HG03097 (cell line): ENCODE measurements around the gene CBX2.
"Not testable (repeated sequence)": the region's sequence is repeated elsewhere in the genome, so short reads cannot be mapped to it uniquely, and the experiment has no call there.

Experiments used
- ATAC-seq: cut with Tn5 transposase; IDR thresholded peaks from one replicate; pipeline ENCODE4 v1.9.1; 2021; ENCODE audit not compliant: unreplicated experiment, low FRiP score

The CBX2 gene

GRCh38 chr17:79742951-79743476, 34.9 kb upstream of the CBX2 start:
- ATAC-seq: no peak

GRCh38 chr17:79743614-79744013, 34.3 kb upstream of the CBX2 start:
- no peak for ATAC-seq

GRCh38 chr17:79745641-79746105, 32.3 kb upstream of the CBX2 start:
- ATAC-seq: no peak

GRCh38 chr17:79746889-79747507, 30.9 kb upstream of the CBX2 start:
- ATAC-seq: no peak

- no peak for ATAC-seq
These were observed 30.2 kb upstream of the CBX2 start for GRCh38 chr17:79747508-79748294.

- ATAC-seq: no peak
These were observed 29.5 kb upstream of the CBX2 start for GRCh38 chr17:79748295-79749099.

- no peak for ATAC-seq
These were observed 28.7 kb upstream of the CBX2 start for GRCh38 chr17:79749156-79749815.

GRCh38 chr17:79749958-79750357, 28.0 kb upstream of the CBX2 start:
- ATAC-seq: no peak

GRCh38 chr17:79750650-79751545, 27.1 kb upstream of the CBX2 start:
- ATAC-seq: no peak

- ATAC-seq: no peak
These were observed 25.8 kb upstream of the CBX2 start for GRCh38 chr17:79752175-79752574.

GRCh38 chr17:79754370-79754769, 23.6 kb upstream of the CBX2 start:
- no peak for ATAC-seq

- ATAC-seq: not testable (repeated sequence)
These were observed 23.0 kb upstream of the CBX2 start for GRCh38 chr17:79754903-79755302.

- ATAC-seq: no peak
These were observed 22.4 kb upstream of the CBX2 start for GRCh38 chr17:79755591-79755990.

- no peak for ATAC-seq
These were observed 20.7 kb upstream of the CBX2 start for GRCh38 chr17:79757140-79757745.

- ATAC-seq: no peak
These were observed 19.7 kb upstream of the CBX2 start for GRCh38 chr17:79758271-79758670.

- ATAC-seq: no peak
These were observed 17.6 kb upstream of the CBX2 start for GRCh38 chr17:79760197-79760906.

- ATAC-seq: no peak
These were observed 15.9 kb upstream of the CBX2 start for GRCh38 chr17:79761894-79762589.

- ATAC-seq: no peak
These were observed 12.2 kb upstream of the CBX2 start for GRCh38 chr17:79765708-79766107.
